GM04504 (cell line): ENCODE data around the gene CYP1B1.
"Not testable (repeated sequence)": the region's sequence is repeated elsewhere in the genome, so short reads cannot be mapped to it uniquely, and the experiment has no call there.

Source experiments
- DNase-seq: peaks from one replicate; pipeline ENCODE4 v3.0.0-alpha.2; 2012; ENCODE audit warnings: low read depth

CYP1B1 gene

GRCh38 chr2:38032946-38033345 is 43.0 kb downstream of the CYP1B1 start:
- no peak for DNase-seq

DNA sequence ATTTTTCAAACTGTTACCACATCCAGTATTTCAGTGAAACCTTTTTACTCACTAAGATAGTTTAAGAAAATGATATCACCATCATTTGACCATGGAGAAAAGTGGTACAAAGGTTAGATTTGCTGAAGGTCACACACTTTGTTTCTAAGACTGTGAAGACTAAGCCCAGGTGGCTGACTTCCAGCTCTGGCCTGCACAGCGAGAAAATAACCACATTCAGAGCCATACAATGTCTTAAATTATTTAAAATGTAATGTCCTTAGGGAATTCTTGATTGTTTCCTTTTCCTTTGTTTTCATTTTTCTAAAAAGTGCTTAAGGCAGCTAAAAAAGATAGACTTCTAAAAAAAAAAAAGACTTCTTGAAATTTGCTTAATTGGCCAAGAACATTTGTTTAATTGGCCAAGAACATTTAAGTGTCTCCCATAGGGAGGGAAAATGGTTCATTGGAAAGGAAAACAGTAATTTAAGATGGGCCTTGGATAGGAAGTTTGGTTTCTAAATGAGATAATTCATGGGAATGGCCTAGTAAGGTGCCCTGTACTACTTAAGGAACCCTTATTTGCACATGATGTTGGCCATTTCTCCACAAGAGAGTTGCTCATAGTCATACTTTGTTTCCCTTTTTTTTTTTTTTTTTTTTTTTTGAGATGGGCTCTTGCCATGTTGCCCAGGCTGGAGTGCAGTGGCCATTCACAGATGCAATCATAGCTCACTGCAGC is 45.2 kb downstream of the CYP1B1 start:
- DNase-seq: no peak

DNA sequence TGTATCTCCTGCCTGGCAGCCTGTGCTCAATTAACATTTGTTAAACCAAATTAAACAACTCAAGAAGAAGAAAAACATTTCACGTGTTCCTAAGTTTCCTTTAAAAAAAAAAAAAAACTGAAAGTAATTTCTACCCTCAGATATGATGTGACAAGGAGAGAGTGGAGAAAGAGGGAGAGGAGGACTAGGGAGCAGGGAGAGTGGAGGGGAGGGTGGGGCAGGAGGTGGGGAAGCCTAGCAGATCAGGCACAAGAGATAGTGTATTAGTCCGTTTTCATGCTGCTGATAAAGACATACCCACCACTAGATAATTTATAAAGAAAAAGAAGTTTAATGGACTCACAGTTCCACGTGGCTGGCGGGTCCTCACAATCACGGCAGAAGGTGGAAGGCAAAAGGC is 46.4 kb downstream of the CYP1B1 start:
- no peak for DNase-seq

- DNase-seq: no peak
These were observed 47.1 kb downstream of the CYP1B1 start for GRCh38 chr2:38028829-38029228.

DNA sequence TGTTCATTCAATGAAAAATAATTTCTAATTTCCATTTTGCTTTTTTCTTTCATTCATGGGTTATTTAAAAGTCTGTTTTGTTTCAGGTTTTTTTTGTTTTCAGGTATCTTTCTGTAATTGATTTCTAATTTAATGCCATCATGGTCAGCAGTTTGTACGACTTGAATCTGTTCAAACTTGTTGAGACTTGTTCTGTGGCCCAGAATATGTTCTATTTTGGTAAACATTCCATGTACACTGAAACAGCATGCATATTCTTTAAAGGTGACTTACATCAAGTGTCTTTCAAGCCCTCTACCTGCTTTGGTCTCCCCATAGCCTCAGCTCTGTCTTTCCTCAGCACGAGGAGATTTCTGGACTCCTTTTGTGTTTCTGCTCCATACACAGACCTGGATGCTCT is 49.1 kb downstream of the CYP1B1 start:
- DNase-seq: no peak

DNA sequence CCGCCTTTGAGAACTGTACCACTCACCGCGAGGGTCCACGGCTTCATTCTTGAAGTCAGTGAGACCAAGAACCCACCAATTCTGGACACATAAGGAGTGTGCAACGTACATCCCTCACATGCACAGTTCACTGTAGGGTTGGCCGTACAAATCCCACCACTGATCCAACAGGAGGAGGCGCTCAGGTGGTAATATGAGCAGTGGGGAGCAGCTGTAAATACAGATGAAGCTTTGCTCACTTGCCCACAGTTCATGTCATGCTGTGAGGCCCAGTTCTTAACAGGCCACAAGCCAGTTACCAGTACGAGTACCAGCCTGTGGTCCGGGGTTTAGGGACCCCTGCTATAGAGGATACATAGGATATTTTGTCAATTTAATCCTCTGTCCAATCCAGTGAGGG is 54.4 kb downstream of the CYP1B1 start:
- no peak for DNase-seq

GRCh38 chr2:38020359-38021069 is 55.4 kb downstream of the CYP1B1 start:
- DNase-seq: not testable (repeated sequence)

DNA sequence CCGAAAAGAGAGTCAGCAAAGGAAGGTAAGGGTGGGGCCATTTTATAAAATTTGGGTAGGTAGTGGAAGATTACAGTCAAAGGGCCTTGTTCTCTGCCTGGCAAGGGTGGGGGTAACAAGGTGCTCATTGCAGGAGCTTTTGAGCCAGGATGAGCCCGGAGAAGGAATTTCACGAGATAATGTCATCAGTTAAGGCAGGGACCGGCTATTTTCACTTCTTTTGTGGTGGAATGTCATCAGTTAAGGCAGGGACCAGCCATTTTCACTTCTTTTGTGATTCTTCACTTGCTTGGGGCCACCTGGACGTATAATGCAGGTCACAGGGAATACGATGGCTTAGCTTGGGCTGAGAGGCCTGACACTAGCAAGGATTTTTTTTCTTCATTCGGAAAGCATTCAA is 58.1 kb downstream of the CYP1B1 start:
- no peak for DNase-seq
